ENCODE measurements around the gene RABEP2.
"Not testable (repeated sequence)": the region's sequence is repeated elsewhere in the genome, so short reads cannot be mapped to it uniquely, and the experiment has no call there.

The RABEP2 gene

DNA sequence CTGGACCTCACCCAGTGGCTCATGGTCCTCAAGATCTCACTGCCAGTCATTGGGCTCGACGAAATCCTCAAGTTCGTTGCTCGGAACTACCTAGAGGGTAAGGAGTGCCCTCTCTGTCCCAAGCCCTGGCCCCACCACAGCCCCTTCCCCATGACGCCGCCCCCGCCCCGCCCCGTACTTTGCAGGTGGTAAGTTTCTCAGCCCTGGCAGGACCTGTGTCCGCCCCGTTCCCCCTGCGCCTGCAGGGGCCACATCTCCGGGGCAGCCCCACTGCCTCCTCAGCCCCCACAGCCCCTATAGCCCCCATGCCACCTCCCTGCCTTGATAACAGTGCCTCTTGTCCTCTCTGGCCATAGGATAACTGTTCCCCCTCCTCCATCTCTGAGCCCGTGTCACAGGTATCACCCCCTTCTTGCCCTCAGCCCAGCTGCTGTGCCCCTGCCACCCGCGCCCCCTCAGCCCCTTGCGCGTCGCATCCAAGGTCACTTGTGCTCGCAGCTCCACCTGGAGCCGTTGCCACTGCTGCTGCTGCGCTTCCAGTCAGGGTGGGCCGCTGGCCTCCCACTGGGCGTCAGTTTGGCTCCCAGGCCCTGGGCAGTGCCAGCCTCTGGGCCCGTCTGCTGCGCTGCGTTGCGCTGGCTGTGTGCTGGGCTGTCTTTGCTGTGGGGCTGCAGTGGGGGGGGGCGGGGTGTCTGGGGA lies 21.5 kb downstream of the RABEP2 start:
- no peak for DNase-seq (ENCODE audit: low read depth in 2 of 2)

DNA sequence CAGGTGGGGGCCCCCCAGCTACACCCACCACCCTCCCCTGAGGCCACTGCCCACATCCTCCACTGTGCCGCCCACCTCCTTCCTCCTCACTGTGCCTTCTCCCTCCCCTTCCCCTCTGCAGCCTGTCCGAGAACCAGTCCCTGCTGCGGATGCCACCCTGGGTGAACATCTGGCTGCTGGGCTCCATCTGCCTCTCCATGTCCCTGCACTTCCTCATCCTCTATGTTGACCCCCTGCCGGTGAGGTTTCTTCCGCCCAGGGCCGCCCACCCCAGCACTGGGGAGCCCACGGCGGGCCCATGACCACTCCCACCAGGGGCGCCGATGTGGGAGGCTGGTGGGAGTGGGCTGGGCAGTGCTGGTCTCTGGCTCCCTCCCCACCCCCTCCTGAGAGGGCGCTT lies 22.1 kb downstream of the RABEP2 start:
- no peak for DNase-seq (ENCODE audit: low read depth in 2 of 2)

DNA sequence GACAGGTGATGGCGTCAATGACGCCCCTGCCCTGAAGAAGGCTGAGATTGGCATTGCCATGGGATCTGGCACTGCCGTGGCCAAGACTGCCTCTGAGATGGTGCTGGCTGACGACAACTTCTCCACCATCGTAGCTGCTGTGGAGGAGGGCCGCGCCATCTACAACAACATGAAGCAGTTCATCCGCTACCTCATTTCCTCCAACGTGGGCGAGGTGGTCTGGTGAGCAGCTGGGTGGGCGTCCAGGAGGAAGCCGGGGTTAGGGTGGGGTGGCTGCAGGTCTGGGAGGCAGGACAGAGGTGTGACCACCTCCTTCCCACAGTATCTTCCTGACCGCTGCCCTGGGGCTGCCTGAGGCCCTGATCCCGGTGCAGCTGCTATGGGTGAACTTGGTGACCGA lies 23.2 kb downstream of the RABEP2 start:
- DNase-seq (ENCODE audit: low read depth in 2 of 2): no peak

DNA sequence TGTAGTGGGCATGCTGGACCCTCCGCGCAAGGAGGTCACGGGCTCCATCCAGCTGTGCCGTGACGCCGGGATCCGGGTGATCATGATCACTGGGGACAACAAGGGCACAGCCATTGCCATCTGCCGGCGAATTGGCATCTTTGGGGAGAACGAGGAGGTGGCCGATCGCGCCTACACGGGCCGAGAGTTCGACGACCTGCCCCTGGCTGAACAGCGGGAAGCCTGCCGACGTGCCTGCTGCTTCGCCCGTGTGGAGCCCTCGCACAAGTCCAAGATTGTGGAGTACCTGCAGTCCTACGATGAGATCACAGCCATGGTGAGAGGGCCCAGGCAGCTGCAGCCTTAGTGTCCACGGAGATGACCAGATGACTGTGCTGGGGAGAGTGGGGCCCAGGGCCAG lies 24.4 kb downstream of the RABEP2 start:
- no peak for DNase-seq (ENCODE audit: low read depth in 2 of 2)

DNA sequence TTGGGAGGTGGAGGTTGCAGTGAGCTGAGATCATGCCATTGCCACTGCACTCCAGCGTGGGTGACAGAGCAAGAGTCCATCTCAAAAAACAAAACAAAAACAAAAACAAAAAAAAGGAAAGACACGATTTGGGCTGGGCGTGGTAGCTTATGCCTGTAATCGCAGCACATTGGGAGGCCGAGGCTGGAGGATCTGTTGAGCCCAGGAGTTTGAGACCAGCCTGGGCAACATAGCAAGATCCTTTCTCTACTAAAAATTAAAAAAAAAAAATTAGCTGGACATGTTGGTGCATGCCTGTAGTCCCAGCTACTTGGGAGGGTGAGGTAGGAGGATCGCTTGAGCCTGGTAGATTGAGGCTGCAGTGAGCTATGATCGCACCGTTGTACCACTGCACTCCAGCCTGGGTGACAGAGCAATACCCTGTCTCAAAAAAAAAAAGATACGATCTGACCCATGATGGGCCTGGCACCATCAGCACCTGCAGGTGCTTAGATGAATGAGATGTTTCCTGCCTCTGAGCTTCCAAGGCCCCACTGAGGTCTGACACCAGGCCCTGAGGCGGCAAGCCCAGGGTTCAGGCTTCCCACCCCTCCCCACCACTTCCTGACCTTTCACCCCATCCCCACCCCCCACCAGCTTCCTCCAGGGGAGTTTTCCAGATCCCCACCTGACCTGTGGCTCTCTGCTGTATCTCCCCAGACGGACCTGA lies 25.0 kb downstream of the RABEP2 start:
- no peak for DNase-seq (ENCODE audit: low read depth in 2 of 2)

DNA sequence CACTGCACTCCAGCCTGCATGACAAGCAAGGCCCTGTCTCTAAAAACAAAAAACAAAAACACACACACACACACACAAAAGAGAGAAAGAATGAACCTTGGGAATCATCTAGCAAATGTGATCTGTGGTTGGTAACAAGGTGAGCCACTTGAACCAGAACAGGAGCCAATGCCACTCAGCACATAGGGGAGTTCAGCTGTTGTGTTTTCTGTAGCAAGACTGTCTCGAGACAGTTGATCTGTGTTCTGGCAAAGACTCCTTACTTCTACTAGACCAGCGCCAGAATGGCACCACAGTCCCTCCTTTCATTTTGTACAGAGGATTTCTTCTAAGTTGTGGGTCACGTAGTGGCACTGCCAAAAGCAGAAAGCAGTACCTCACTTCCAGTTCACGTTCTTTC lies 26.1 kb downstream of the RABEP2 start:
- DNase-seq (ENCODE audit: low read depth in 2 of 2): no peak

DNA sequence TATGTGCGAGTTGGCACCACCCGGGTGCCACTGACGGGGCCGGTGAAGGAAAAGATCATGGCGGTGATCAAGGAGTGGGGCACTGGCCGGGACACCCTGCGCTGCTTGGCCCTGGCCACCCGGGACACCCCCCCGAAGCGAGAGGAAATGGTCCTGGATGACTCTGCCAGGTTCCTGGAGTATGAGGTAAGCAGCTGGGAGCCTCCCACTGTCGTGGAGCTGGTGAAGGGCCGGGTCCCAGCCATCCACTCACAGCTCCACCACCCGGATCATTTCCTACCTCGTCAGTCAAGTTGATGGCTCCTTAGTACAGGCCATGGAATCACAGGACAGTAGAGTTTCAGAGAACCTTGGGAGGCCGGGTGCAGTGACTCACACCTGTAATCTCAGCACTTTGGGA lies 26.8 kb downstream of the RABEP2 start:
- DNase-seq (ENCODE audit: low read depth in 2 of 2): no peak

DNA sequence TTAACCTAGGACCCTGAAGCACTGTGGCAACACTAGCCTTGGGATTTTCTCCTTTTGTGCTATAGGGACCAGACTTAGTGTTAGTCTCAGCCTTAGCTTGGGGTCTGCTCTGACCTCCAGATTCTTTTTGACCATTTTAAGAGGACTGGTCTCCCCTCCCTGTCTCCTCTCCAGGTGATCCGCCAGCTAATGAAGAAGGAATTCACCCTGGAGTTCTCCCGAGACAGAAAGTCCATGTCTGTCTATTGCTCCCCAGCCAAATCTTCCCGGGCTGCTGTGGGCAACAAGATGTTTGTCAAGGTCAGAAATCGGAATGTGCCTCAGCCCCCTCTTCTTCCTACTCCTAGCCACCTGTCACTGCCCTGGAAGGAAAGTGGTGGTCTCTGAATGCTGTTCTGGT lies 27.2 kb downstream of the RABEP2 start:
- DNase-seq (ENCODE audit: low read depth in 2 of 2): no peak

DNA sequence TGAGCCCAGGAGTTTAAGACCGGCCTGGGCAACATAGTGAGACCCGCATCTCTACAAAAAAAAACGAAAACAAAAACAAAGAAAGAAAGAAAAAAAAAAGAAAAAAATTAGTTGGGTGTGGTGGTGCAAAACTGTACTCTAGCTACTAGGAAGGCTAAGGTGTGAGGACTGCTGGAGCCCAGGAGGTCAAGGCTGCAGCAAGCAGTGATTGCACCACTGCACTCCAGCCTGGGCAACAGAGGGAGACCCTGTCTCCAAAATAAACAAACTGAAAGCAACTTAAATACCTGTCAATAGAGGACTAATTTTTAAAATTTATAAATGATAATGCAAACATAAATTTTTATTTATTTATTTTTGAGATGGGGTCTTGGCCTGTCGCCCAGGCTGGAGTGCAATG lies 29.4 kb downstream of the RABEP2 start:
- no peak for DNase-seq (ENCODE audit: low read depth in 2 of 2)

DNA sequence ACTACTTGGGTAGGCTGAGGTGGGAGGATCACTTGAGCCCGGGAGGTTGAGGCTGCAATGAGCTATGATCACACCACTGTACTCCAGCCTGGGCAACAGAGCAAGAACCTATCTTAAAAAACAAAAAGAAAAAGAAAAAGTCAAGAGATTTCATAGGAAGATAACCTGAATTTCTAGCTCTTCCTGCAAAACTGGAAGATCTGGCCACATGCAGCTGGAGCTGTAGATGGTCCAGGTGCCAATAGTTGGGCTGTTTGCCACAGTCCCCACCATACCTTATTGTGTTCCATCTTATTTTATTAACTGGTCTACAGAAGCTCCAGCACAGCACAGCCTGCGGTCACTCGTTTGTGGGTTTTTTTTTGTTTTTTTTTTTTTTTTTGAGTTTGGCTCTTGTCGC lies 31.7 kb downstream of the RABEP2 start:
- DNase-seq (ENCODE audit: low read depth in 2 of 2): no peak

DNA sequence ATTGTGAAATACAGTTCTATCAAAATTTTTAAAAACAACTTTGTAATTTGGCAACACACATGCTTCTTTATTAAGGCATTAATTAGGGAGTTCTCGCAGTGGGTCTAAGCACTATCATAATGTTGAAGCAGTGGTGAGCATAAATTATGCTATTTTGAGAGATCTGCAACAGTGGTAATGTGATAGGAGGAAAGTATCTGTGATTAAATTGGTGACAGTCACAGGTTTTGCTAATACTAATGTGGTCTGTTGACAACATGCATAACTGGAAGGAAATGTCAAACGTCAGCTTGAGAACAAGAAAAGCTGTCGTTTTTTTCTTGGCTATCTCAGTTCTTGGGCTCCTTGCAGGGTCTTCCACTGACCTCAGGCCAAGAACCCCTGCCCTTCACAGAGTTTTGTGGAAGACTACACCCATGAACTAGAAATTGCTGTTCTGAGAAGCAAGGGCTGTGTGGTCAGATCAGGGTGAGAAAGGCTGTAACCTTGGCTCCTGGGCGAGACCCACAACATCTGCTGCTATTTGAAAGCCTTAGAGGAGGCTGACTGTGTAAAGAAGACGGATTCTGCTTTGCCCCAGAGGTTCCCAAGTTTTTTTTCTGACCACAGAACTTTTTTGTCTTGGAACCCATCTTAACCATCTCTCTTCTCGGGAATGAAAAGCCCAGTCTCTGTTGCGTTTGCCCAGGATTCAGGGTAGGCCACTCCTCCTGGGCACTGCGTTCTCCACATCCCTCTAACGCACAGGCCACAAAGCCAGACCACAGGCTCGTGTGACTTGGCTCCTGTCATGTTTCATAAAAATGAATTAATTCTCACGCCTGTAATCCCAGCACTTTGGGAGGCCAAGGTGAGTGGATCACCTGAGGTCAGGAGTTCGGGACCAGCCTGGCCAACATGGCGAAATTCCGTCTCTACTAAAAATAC lies 32.8 kb downstream of the RABEP2 start:
- DNase-seq (ENCODE audit: low read depth in 2 of 2): no peak

DNA sequence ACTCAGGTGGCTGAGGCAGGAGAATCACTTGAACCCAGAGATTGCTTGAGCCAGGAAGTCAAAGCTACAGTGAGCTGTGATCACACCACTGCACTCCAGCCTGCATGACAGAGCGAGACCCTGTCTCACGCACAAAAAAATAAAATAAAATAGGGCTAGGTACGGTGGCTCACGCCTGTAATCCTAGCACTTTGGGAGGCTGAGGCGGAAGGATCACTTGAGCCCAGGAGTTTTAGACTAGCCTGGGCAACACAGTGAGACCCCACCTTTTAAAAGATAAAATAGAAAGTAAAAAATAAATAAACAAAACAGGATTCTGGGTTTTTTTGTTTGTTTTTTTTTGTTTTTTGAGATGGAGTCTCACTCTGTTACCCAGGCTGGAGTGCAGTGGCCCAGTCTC lies 34.7 kb downstream of the RABEP2 start:
- not testable (repeated sequence) for DNase-seq (ENCODE audit: low read depth in 2 of 2)

DNA sequence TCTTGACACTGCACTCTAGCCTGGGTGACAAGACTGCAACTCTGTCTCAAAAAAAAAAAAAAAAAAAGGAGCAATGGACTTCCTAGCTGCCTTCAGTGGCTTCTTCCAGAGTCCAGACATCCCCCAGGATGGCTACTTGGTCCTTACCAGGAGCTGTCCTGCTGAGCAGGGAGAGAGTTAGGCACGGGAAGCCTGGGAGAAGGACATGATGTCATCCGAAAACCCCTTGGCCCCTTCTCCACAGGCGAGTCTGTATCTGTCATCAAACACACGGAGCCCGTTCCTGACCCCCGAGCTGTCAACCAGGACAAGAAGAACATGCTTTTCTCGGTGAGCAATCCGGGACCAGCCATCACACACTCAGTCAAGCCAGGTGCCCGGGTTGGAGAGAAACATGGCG lies 38.1 kb downstream of the RABEP2 start:
- no peak for DNase-seq (ENCODE audit: low read depth in 2 of 2)

DNA sequence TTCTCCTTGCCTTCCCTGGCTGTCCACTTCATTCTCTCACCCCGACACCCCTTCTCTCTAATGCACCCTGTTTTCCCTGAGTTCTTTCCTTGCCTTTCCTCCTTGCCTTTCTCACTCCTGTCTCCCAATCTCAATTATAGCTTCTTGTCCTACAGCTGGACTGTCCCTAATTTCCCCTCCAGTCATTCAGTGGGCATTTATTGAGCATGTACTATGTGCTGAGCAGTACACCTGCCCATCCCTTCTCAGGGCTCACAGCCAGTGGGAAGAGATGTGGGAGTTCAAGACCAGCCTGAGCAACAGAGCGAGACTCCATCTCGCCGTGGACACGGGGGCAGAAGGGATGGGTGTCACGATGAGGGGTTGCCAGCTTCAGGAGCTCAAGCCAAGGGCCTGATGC lies 41.0 kb downstream of the RABEP2 start:
- no peak for DNase-seq (ENCODE audit: low read depth in 2 of 2)

DNA sequence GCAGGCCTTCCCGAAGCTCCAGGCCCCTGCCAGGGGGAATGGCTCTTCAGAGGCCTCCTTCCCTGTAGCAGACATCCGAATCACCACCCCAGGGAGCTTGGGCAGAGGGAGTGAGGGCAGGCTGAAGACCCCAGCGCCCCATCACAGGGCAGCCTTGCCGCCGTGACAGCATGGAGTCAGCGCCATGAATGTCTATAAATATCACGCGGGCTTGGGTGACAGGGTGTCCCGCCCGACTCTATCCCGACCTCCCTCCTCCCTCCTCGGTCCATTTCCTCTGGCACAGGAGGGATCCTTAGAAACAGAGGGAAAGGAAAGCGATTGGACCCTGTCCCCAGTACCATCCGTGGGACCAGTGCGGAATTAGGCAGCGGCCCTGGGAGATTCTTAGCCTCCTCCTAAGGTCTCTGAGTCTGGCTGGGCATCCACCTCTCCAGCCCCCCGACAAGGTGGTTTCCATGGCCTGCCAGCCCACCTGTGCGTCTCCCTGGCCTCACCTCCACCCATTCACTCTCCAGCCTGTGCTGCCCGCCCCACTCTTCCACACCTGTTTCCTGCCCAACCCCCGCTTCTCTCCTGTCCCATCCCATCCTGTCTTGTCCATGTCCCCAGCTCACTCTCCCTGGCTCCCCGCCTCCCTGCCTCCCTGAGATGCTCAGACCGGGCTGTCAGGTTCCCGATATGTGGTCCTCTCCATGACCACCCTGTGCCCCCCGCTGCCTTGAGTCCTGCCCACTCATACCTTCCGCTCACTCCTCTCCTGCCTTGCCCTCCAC lies 41.6 kb downstream of the RABEP2 start:
- DNase-seq (ENCODE audit: low read depth in 2 of 2): no peak

DNA sequence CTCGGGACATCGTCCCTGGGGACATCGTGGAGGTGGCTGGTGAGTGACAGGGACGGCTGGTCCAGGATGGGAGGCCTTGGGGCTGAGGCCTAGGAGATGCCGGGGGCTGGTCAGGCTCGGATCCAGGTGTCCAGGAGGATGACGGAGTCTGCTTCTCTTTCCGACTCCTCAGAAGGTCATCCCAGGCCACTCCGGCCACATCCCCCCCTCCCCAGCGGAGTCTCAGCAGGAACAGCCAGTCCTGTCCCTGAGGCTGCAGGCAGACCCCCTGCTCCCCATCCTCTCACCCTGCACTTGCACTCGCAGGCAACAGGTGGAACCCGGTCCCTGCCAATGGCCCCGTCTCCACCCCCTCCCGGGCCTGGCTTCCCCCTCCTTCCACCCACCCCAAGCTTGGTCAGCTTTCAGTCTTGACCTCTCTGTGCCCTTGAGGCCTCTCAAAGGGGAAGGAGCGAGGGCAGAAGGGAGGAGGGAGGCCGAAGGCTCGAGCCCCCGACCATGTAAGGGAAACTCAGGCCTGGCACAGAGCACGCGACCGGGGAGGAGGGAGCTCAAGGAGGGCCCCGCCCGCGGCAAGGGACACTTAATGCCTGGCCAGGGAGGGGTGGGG lies 42.4 kb downstream of the RABEP2 start:
- no peak for DNase-seq (ENCODE audit: low read depth in 2 of 2)

DNA sequence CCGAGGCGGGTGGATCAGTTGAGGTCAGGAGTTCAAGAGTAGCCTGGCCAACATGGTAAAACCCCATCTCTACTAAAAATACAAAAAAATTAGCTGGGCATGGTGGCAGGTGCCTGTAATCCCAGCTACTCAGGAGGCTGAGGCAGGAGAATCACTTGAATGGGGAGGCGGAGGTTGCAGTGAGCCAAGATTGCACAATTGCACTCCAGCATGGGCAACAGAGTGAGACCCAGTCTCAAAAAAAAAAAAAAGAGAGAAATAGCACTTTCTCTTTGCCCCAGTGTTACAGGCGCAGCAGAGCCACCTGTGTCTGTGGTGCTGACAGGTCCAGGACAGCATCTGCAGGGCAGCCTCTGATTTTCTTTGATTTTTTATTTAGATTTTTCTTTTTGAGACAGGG lies 43.5 kb downstream of the RABEP2 start:
- DNase-seq (ENCODE audit: low read depth in 2 of 2): not testable (repeated sequence)

DNA sequence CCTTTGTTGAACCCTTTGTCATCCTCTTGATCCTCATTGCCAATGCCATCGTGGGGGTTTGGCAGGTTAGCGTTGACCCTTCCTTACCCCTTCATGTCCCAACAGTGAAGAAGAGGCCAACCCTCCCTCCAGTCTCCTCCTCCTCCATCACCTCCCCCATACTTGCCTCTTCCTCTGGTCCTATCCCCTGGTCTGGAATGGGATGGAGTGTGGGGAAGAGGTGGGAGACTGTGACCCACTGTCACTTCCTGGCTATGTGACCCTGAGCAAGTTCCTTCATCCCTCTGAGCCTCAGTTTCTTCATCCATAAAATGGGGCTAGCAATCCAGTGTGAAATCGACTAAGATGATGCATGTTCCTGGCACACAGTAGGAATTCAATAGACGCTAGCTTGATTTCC lies 44.1 kb downstream of the RABEP2 start:
- DNase-seq (ENCODE audit: low read depth in 2 of 2): no peak

DNA sequence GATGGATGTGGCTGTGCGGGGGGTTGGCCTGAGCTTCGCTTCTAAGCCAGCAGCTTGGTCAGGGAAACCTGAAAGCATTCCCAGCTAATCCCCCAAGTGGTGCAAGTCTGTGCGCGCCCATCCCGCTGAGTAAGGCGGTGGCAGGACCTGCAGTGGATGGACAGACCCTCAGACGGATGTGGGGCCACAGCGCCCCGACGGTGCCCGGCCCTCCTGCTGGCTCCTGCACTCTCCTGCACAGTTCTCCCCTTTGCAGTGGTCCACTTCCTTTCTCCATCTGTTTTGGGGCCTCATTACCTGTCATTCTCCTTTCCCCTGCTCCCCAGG lies 44.5 kb downstream of the RABEP2 start:
- no peak for DNase-seq (ENCODE audit: low read depth in 2 of 2)

DNA sequence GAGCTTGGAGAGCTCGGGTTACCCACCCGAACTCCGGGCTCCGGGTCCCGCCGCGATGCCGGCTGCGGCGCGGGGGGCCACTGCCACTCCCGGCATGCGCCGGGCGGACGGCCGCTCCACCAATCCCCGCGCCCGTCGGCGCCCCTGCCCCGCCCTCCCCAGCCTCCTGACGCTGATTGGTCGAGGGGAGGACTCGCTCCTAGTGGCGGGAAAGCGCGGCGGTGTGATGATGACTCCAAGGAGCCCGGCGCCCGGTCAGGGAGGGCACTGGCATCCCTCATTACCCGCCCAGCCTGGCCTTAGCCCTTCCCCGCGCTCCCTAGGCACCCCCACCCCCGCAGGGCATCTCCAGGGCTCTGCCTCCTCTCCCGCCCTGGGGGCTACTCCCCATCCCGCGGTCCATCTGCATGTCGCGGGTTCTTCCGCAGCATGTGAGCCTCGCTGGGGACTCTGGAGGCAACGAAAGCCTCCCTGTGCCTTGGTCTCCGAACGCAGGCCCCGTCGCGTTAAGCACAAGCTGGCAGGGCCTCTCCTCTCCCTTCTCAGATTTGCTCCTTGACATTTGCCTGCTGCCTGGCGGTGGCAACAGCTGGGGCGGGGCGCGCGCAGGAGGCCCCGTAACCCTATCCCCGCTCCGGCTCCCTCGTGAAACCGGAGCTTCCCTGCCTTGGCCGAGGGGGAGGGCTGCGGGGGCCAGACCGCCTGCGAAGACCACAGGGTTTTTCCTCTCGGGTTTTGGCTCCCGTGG lies 45.0 kb downstream of the RABEP2 start:
- DNase-seq (ENCODE audit: low read depth in 2 of 2): peak; percentile 89 to 92
